Stimulated activated CD8-positive, alpha-beta memory T cell treated with anti-CD3 and anti-CD28 coated beads, Interleukin-12 subunit alpha, Interleukin-12 subunit beta, amount 100 ng/mL, for 1 hour (primary cell): Measurements from ENCODE around the gene CERS6.
"Not testable (repeated sequence)": the region's sequence is repeated elsewhere in the genome, so short reads cannot be mapped to it uniquely, and the experiment has no call there.

Experiments
- DNase-seq: peaks from one replicate; pipeline ENCODE4 v3.0.0-alpha.2; 2020; ENCODE audit warnings: low read depth

Gene CERS6

DNA sequence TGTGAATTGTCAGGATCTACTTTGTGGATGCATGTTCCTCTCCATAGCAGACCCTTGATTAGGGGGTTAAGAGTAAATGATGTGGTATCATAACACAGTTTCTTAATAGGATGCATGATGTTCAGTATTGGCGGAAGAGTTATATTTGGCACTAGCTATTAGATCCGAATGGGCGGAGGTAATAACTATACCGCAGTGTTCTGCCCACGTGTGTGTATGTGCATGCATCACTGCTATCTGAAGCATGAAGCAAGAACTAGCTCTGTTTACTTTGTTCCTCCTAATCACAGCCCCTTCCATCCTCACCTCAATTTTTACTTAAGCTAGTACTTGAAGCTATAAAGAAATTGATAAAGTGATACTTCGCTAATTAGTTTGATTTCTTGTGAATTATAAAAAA lies 186.8 kb downstream of the CERS6 start:
- DNase-seq, result no peak

DNA sequence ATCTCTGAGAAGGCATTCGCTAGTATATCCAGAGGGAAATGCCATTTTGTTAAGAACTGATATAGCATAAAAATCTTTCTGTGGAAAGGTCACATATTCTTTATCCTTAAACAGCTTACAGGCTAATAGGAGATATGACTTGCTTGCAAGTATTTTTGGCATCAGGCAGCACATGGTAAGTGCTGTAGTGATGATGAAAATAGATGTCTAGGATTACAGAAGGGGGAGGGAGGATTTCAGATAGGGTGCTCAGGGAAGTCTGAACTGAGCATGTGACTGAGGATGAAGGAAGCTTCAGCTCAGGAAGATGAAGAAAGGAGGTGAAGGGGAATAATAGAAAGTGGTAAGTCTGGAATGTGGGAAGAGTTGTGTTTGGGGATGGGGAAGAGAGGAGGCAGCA lies 187.9 kb downstream of the CERS6 start:
- no peak for DNase-seq

DNA sequence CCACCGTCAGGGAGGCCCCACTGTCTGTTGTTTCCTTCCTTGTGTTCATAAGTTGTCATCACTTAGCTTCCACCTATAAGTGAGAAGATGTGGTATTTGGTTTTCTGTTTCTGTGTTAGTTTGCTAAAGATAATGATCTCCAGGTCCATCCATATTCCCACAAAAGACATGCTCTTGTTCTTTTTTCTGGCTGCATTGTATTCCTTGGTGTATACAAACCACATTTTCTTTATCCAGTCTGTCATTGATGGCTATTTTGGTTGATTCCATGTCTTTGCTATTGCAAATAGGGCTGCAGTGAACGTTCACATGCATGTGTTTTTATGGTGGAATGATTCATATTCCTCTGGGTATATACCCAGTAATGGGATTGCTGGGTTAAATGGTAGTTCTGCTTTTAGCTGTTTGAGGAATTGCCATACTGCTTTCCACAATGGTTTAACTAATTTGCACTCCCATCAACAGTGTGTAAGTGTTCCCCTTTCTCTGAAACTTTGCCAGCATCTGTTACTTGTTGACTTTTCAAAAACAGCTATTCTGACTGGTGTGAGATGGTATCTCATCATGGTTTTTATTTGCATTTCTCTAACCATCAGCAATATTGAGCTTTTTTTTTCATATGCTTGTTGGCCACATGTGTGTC lies 189.7 kb downstream of the CERS6 start:
- DNase-seq, result no peak

DNA sequence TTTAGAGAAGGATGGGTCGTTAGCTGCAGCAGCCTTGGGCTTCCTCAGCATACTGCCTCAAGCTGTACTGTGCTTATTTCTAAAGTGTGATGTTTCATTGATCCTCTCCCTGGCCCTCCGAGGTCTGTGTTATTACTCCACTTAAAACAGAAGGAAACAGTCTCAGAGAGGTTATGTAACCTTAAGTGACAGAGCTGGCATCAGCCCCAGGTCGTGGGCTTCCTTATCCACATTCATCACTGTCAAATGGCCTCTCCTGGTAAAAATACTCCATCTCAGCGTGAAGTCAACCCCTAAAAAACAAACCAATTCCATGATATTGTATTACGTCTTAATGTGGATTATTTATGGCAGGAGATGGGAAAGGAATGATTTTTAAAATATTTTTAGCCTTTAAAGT lies 193.0 kb downstream of the CERS6 start:
- no peak for DNase-seq

DNA sequence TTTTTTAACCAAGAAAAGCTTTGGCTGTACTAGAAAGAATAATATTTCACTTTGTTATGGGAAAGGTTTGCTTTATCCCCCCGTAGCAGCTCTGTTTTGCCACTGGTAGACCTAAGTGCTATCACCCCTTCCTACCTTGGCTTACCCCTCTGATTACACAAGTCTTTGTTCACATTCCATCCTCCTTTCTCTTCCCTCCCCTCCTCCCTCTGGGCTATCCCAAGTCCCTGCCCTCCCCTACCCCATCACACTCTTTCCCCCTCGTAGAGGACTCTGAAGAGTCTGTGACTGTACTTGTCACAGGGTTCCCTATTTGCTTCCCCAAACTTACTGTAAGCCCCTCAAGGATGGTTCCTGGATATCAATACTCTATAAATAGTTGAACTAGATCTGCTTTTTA lies 193.5 kb downstream of the CERS6 start:
- DNase-seq, result no peak

DNA sequence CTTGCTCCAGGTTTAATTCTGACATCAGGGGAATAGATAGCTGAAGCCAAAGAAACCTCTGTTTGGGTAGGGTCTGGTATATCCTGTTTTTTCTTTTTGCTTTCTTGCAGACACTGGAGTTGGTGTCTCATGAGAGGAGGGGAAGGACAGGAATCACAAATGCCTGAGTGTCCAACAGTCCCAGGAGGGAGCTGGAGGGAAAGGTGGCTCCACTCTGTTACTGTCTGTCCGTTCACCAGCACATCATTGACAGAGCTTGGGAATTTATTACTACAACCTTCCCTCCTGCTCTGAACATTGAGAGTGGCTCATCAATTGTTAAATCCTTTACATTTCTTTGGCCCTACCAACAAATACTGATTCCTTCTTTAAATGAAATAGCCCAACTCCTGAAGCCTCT lies 194.1 kb downstream of the CERS6 start:
- DNase-seq, result no peak

DNA sequence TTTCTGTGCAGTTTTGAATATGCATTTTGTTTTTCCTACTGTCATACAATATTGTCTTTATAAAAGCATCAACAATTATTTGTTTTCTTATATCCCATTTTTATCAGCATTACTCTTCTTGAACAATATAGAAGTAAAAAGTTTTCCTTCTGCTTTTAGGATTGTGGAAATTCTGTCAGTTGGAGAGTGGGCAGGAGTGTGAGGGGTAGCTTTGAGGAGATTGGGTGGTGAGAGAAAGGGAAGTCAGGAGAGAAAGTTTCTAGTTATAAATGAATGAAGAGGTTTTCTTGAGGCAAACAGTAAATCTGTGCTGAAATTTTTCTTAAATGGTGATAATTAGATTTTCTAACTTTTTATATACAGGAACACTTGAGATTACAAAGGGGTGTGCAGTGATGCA lies 194.7 kb downstream of the CERS6 start:
- no peak for DNase-seq

DNA sequence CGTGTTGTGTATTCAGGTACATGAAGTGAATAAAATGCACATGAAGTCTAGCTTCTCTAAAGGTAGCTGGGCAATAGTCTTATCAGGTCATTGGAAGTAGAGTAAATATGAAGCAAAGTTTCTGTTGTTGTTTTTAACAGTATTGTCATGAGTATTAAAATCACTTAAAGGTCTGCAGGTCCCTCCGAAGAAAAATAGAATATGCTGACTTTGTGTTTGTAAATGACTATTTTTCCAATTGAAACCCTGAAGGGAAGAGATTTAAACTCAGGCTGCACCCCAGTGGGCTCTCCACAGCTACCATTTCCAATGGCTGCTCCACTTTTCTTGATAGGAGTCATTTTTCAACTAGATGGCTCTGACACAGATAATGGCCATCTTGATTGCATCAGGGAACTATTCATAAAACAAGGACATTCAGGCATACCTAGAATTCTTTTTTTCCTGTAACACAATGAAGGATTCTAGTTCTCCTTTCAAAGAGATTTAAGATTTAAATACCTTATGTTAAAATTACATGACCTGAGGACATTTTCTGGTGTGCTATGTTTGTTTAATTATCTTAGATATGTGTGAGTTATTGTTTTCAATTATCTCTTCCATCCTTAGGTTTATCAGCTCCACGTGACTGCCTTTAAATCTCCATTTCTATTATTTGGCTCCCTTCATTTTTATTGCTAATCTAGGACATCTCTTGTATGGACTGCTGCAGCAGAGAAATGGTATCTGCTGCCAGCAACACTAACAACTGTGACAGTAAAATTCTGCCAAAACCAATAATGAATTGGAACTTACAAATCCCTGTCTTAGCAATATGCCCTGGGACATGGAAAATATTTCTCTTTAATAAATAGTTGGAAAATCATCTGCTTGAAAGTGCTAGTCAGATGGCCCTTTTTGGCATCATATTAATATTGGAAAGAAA lies 197.2 kb downstream of the CERS6 start:
- no peak for DNase-seq

DNA sequence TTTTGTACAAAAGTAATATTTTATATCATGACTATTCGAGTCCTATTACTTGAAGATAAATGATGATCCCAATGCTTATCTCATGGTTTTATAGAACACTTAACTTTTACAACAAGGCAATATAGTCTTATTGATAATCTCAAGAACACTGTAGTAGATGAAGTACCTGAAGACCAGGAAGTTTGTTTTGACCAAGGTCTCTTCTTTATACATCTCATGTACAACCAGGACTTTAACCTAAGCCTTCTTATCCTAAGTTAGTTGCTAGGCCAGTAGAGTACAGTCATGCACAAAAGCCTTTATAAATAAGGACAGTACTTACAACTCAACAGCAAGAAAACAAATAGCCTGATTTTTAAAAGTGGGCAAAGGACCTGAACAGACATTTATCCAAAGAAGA lies 198.6 kb downstream of the CERS6 start:
- no peak for DNase-seq

DNA sequence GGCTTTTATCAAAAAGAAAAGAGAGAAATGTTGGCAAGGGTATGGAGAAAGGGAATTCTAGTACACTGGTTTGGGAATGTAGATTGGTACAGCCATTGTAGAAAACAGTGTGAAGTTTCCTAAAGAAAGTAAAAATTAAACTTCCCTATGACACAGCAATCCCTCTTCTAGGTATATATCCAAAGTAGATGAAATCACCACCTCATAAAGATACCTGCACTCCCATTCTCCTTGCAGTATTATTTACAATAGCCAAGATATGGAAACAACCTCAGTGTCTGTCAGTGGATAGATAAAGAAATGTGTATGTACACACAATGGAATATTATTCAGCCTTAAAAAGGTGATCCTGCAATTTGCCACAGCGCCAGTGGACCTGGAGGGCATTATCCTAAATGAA lies 199.1 kb downstream of the CERS6 start:
- DNase-seq, result no peak

DNA sequence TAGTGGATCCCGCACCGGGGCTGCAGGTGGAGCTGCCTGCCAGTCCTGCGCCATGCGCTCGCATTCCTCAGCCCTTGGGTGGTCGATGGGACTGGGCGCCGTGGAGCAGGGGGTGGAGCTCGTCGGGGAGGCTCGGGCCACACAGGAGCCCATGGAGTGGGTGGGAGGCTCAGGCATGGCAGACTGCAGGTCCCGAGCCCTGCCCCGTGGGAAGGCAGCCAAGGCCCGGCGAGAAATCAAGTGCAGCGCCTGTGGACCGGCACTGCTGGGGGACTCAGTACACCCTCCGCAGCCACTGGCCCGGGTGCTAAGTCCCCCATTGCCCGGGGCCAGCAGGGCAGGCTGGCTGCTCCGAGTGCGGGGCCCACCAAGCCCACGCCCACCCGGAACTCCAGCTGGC lies 201.3 kb downstream of the CERS6 start:
- DNase-seq, result not testable (repeated sequence)

DNA sequence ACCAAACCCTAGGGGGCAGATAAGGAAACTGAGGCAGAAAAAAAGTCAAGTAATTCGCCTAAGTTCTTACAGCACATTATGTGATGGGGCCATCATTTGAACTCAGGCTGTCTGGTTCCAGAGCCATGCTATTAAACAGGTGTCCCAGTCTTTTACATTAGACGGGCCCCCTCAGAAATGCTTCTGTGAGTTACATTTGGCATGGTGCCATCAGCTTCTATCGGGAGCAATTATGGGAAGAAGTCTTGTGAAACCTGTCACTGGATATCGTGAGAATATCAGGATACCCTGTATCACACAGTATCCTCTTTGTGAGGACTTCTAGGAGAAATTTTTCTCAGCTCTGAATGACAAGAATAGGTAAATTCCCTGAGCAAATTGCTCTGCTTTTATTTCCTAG lies 202.6 kb downstream of the CERS6 start:
- no peak for DNase-seq

DNA sequence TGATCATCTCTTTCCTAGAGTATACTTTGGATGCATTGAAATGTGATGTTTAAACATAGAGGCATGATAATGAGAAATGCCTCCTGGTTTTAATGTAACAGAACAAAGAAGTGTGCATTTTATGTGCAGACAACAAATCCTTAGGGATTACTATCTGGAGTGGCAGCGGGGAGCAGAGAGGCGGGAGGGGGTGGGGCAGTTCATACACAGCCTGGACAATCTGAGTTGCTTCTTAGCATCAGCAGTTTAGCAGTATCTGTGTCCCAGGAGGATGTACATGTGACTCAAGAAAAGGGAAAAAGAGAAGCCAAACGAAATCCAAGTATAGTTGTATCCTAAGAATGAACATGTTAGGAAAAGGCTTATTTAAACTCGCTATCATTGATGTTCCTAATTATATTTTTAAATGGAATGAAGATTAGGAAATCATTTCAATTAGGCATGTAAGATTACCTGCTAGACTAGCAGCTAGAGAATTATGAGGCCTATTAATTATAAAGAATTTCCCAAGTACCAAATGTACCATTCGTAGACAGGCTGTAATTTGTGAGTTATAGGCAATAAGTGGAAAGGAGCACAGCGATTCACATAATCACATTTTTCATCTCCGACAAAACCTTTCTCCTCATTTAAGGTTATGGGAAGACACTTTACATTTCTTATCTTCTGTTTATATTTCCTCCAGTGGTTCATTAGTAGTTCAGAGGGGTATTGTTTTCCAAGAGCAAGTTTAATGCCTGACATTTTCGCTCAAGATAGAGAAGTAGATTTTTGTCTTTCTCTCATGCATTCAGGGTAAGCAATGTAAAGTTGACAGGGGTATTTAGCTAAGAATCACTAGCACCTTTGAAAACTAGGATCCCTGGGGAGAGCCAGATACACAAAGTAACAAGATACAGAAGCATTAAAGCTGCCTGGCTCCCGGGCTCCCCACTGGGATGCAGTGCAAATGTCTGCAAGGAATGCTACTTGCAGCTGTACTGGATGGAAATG lies 205.1 kb downstream of the CERS6 start:
- DNase-seq, result no peak

DNA sequence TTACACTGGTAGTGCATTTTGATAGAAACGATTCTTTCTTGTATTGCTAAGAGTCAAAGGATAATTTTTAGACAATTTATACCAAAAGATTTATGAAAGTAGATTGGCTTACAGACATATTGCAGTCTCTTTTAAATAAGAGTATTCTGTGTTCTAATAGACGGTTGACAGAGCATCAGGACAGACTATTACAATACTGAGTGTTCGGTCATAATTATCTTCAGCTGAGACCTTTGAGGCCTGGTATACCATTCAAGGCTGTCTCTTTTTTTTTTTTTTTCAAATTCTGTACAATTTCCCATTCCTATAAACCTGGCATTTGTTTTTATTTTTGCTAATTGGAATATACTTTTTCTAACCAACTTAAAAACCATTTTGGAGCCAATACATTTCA lies 205.8 kb downstream of the CERS6 start:
- DNase-seq, result no peak

DNA sequence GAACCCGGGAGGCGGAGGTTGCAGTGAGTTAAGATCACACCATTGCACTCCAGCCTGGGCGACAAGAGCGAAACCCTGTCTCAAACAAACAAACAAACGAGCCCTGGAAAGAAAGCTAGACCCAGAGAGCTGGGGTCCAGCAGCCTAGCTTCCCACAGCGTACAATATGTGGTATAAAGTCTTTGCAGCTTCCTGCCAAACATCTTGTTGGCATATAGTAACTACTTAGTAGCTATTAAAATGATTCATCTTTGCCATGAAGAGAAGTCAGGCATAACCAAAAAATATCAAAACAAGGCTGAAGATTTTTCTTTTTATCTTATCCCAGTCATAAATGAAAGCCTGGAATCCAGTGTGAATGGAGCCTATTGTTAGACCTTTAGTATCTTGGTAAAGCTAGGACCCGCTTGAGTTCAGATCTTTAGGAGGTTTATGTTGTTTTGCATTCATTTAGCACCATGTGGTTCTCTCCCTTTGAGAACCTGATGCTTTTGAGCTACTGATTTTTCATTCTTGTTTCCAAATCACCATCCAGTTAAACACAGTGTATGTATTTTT lies 206.7 kb downstream of the CERS6 start:
- DNase-seq, result no peak

DNA sequence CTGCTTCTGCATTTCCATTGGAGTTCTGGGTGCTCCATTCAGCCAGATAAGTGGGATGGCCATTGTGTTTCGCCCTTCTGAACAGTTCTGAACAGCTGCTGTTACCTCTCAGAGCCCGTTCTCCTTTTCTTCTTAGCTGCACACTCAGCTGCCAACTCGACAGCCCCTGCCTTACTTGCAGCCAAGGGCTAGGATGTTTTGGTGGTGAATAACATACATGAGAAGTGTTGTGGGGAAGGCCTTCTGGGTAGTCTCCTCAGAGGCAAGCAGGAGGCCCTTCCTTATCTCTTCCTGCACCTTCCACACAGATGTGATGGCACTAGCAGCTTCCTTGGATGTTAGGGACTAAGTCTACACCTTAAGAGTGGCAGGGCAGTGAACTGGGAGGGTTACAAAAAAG lies 207.9 kb downstream of the CERS6 start:
- no peak for DNase-seq

DNA sequence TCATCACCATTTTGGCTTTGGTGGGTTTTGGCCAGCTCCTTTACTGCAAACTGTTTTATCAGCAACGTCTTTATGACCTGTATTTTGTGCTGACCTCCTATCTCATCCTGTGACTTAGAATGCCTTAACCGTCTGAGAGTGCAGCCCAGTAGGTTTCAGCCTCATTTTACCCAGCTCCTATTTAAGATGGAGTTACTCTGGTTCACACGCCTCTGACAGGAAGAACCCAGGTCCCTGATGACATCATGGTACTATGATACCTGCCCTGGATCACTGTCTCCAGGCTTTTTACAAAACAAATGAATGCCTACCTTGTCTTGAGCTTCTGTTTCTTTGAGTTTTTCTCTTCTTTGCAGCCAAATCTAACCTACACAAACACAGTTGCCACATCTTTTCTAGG lies 208.6 kb downstream of the CERS6 start:
- DNase-seq, result not testable (repeated sequence)

DNA sequence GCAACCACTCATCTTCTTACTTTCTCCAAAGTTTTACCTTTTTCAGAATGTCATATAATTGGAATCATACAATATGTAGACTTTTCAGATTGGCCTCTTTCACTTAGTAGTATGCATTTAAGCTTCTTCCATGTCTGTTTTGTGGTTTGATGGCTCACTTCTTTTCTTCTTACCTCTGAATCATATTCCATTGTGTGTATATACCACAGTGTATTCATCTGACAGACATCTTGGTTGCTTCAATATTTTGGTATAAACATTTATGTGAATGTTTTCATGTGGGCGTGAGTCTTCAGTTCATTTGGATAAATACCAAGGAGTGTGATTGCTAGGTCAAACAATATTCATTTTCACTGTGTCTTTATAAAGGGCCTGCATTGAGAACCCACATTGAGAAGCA lies 210.3 kb downstream of the CERS6 start:
- no peak for DNase-seq

DNA sequence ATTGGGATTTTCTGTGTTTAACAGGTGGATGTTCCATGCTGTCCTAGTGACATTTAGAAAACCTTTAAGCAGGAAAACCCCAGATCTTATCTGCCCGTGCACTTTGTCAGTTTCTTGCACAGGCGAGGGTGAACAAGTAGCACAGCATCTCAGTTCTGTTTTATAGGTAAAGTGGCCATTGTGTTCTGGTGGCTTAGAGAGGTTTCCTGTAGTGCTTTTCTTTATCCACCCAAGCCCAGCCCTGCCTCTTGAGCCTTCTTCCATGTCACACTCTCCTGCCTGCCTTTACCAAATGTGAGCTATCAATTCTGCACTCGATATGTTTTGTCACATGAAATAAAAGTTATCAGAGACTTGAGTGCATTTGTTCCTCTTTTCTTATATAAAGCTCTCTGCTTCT lies 211.1 kb downstream of the CERS6 start:
- no peak for DNase-seq

DNA sequence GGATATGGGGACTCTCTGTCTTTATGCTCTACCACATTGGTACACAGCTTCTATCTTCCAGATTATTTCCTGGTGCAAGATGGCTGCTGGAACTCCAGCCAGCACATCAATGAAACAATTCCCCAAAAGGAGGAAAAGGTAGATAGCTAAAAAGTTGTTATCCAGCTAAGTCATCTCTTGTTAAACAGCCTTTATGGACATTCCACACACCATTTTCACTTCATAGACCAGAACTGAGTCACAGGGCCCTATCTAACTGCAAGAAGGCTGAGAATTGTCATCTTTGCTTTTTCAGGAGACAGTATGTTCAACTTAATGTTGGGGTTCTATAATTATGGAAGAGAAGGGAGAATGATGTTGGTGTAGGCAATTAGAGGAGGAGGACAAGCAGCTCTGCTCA lies 213.1 kb downstream of the CERS6 start:
- DNase-seq, result no peak

DNA sequence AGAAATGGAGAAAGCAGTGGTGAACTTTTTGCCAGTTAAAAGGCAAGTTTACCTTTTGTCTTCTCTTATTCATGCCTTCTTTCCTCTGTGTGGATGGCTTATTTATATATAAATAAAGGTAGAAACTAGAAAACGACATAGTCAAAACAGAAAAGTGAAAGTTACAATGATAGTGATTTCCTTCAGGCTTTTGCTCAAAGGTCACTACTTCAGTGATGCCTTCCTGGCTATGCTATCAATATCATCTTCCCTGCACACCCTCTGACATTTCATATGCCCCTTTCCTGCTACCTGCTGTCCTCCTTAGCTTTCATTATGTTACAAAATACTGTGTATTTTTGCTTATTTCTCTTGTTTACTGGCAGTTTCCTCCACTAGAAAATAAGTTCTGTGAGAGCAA lies 214.4 kb downstream of the CERS6 start:
- DNase-seq, result no peak

DNA sequence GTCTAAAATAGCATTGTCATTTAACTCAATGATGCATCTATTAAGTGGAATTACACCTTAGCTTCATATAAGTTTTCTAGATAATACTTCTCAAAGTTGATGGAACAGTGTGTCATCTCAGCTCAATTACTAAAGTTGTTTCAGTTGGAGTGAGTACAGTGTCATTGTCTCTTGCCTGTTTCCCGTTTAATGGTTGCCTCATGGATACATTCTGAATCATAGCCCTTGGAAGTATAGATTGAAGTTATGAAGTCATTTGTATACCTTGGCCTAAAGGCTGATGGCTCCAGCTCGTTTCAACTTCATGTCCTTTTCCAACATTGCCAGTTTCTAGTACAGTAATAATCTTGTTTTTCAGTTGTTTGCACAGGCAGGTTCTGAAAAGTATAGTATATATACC lies 215.9 kb downstream of the CERS6 start:
- no peak for DNase-seq
